WTC11 (cell line): ENCODE results near the gene EPM2A. TPM values are rescaled to one million over a fixed set of nuclear protein-coding genes. Genes with fewer than 3 reads are reported as not detected.

Experiments
- ATAC-seq: fragments of 200-7000 bp; cut with Tn5 transposase; 2 replicates; pipeline ENCODE4 v1.10.0; 2021; ENCODE audit warnings: mild to moderate bottlenecking, moderate library complexity
- CTCF ChIA-PET: fragments of 300-600 bp; sonication (Branson Sonifier 250); formaldehyde crosslinking; loops from one replicate; lab custom pipeline; 2021; ENCODE audit warnings: antibody characterized with exemption; lab: Charles Lee
- POLR2A ChIA-PET: fragments of 350-600 bp; sonication (Branson Sonifier 250); formaldehyde crosslinking; loops from one replicate; lab custom pipeline; 2021; ENCODE audit warnings: antibody characterized with exemption; lab: Charles Lee
- DNase-seq: peaks from one replicate; pipeline ENCODE4 v3.0.0; 2021; ENCODE audit warnings: low spot score
- H3K27ac Mint-ChIP-seq: 2 replicates; pipeline ENCODE4 v1.8.0; 2021; ENCODE audit warnings: mixed read lengths
- H3K27me3 Mint-ChIP-seq: 2 replicates; pipeline ENCODE4 v1.8.0; 2021; ENCODE audit warnings: low read depth, mild to moderate bottlenecking, moderate library complexity, mixed read lengths
- H3K36me3 Mint-ChIP-seq: 2 replicates; pipeline ENCODE4 v1.8.0; 2021; ENCODE audit warnings: mixed read lengths
- H3K4me1 Mint-ChIP-seq: 2 replicates; pipeline ENCODE4 v1.8.0; 2022; ENCODE audit warnings: mixed read lengths
- H3K4me3 Mint-ChIP-seq: 2 replicates; pipeline ENCODE4 v1.8.0; 2021; ENCODE audit warnings: mild to moderate bottlenecking, moderate library complexity, mixed read lengths
- H3K9me3 Mint-ChIP-seq: 2 replicates; pipeline ENCODE4 v1.8.0; 2021; ENCODE audit warnings: mixed read lengths
- ARID4B ChIP-seq: sonication (generic); formaldehyde crosslinking; IDR thresholded peaks from 2 replicates; pipeline ENCODE4 v1.8.0; 2023; ENCODE audit warnings: missing genetic modification reagents, mild to moderate bottlenecking, borderline replicate concordance
- ATF6 ChIP-seq: sonication (generic); formaldehyde crosslinking; IDR thresholded peaks from 2 replicates; pipeline ENCODE4 v1.8.1; 2023; ENCODE audit warnings: mild to moderate bottlenecking, missing genetic modification reagents
- GRHL2 ChIP-seq: fragments of 250-450 bp; sonication (Bioruptor Pico); IDR thresholded peaks from 2 replicates; pipeline ENCODE4 v1.8.0; 2022; ENCODE audit warnings: mild to moderate bottlenecking, moderate library complexity; ENCODE audit not compliant: insufficient replicate concordance, severe bottlenecking
- KAT7 ChIP-seq: sonication (generic); formaldehyde crosslinking; IDR thresholded peaks from 2 replicates; pipeline ENCODE4 v1.8.1; 2023; ENCODE audit warnings: missing genetic modification reagents, mild to moderate bottlenecking, borderline replicate concordance
- MAX ChIP-seq: sonication (generic); formaldehyde crosslinking; IDR thresholded peaks from 2 replicates; pipeline ENCODE4 v1.8.0; 2022; ENCODE audit warnings: mild to moderate bottlenecking, missing genetic modification reagents
- OVOL2 ChIP-seq: fragments of 250-450 bp; sonication (Bioruptor Pico); IDR thresholded peaks from 2 replicates; pipeline ENCODE4 v1.9.0; 2021; ENCODE audit warnings: mild to moderate bottlenecking, borderline replicate concordance
- SMAD3 ChIP-seq: sonication (generic); formaldehyde crosslinking; IDR thresholded peaks from 2 replicates; pipeline ENCODE4 v1.8.0; 2022; ENCODE audit warnings: missing genetic modification reagents, mild to moderate bottlenecking, borderline replicate concordance
- SP1 ChIP-seq: sonication (generic); formaldehyde crosslinking; conservative IDR thresholded peaks from 2 replicates; pipeline ENCODE4 v1.8.1; 2022; ENCODE audit warnings: missing genetic modification reagents
- TEAD1 ChIP-seq: sonication (generic); formaldehyde crosslinking; IDR thresholded peaks from 2 replicates; pipeline ENCODE4 v1.8.0; 2022; ENCODE audit warnings: mild to moderate bottlenecking, missing genetic modification reagents
- TP53 ChIP-seq: sonication (generic); formaldehyde crosslinking; IDR thresholded peaks from 2 replicates; pipeline ENCODE4 v1.8.1; 2023; ENCODE audit warnings: mild to moderate bottlenecking, missing genetic modification reagents
- ZBTB43 ChIP-seq: sonication (generic); formaldehyde crosslinking; IDR thresholded peaks from 2 replicates; pipeline ENCODE4 v1.8.1; 2023; ENCODE audit warnings: mild to moderate bottlenecking, missing genetic modification reagents
- ZNF263 ChIP-seq: sonication (generic); formaldehyde crosslinking; IDR thresholded peaks from 2 replicates; pipeline ENCODE4 v1.8.1; 2022; ENCODE audit warnings: low read depth, mild to moderate bottlenecking, moderate library complexity, missing genetic modification reagents
- ZNF423 ChIP-seq: fragments of 250-450 bp; sonication (Bioruptor Pico); IDR thresholded peaks from 2 replicates; pipeline ENCODE4 v2.1.2; 2022; ENCODE audit warnings: mild to moderate bottlenecking, moderate library complexity
- ZNF425 ChIP-seq: fragments of 250-450 bp; sonication (Bioruptor Pico); conservative IDR thresholded peaks from 2 replicates; pipeline ENCODE4 v1.9.0; 2021; ENCODE audit warnings: mild to moderate bottlenecking
- ZNF512 ChIP-seq: sonication (generic); formaldehyde crosslinking; IDR thresholded peaks from 2 replicates; pipeline ENCODE4 v1.8.1; 2022; ENCODE audit warnings: missing genetic modification reagents, borderline replicate concordance
- total RNA-seq: library from RNA; stranded (reverse); gene quantifications from 3 replicates; pipeline ENCODE4 v1.2.3, GENCODE V29; 2021

EPM2A gene
- total RNA-seq, 1 experiment from 2014 or later, result 5.3 TPM

- TF ChIP-seq TP53 (CRISPR knock-in tag), result no peak
- TF ChIP-seq ZNF425 (CRISPR knock-in tag), result no peak
- no peak for TF ChIP-seq OVOL2 (CRISPR knock-in tag)
These were observed 1.4 kb upstream of the EPM2A start (continued) for GRCh38 chr6:145736661-145737144.

- Mint-ChIP-seq H3K27me3 (no peaks in the 10 kb centered on the region), H3K9me3 (peaks cover 9% of the 10 kb centered on the region), H3K27ac (peak overlapping the region; percentile 94), H3K36me3 (peaks cover 6% of the 10 kb centered on the region), H3K4me1 (peaks cover 18% of the 10 kb centered on the region), H3K4me3 (peak overlapping the region; percentile 86)
- peak; percentile 84 for ATAC-seq
- POLR2A ChIA-PET, result interaction anchor here (0.6 to 4.3 kb wide), 5 partner anchors 13 to 1702 kb away, joined by 3 to 44 read pairs (median 4); partner anchors contain the start of genes FBXO30 and SHPRH
- peak; percentile 82 for DNase-seq
- CTCF ChIA-PET, result interaction anchor here (1.2 kb wide), 1 partner anchor 80 kb away, joined by 7 read pairs; the partner anchor contains the start of gene FBXO30
- TF ChIP-seq SP1, result peak; percentile 24; the same call in 1 of the 2 replicates
- no peak for TF ChIP-seq ZNF263 (CRISPR knock-in tag)
- TF ChIP-seq ZNF425 (CRISPR knock-in tag), result no peak
- peak; percentile 35; the same call in 1 of the 2 replicates for TF ChIP-seq ARID4B
- 0 out of 2 replicates have a peak, but pooled peaks have one; percentile 14 for TF ChIP-seq TEAD1
- no peak for TF ChIP-seq ZNF512 (CRISPR knock-in tag)
- TF ChIP-seq SMAD3 (CRISPR knock-in tag), result no peak
- TF ChIP-seq ATF6 (CRISPR knock-in tag), result no peak
- TF ChIP-seq GRHL2, result no peak
- peak; percentile 63; the same call in 1 of the 2 replicates for TF ChIP-seq MAX (CRISPR knock-in tag)
- TF ChIP-seq ZBTB43 (CRISPR knock-in tag), result no peak
- TF ChIP-seq ZNF423 (CRISPR knock-in tag), result no peak
- TF ChIP-seq KAT7, result no peak
These were observed 599 bp downstream of the EPM2A start for GRCh38 chr6:145734486-145735355.
